Heart left ventricle (tissue), 13 donors: ENCODE data around the gene ADD2.

Source experiments
- CTCF ChIP-seq, 12 donors: fragments of 200-600 bp; sonication (generic) in 4 of 12; IDR thresholded peaks; one replicate each; pipeline versions ENCODE4 v1.5.0 to v1.8.0; 2018 to 2022; ENCODE audit warnings: antibody characterized with exemption in 12 of 12, mild to moderate bottlenecking in 5 of 12
- POLR2A ChIP-seq, 2 donors: fragments of 450-650 bp; IDR thresholded peaks; one replicate each; pipeline ENCODE4 v1.6.1; 2017; ENCODE audit warnings: antibody characterized with exemption in 2 of 2, mild to moderate bottlenecking in 2 of 2, moderate library complexity in 2 of 2
- donor health status: ischemic (EF 13 %, LVEDD 7.1; RV severe dilation, severe dysfunction).
- donor health status: DM: no; HTN: yes; CAD: no.
- donor health status: DM: no; HTN: no; CAD: no.
- donor health status: ischemic (EF 25% LVEDD 6.9; RV normal size, moderate dysfunction).
- donor health status: ischemic (EF 25% LVEDD 5.7; RV mildly dilated, moderate dysfunction).
- donor health status: ischemic (EF 35%, LVEDD 5.7; RV mildly dilated, moderate dysfunction).
- donor health status: nonischemic (EF 11% LVEDD 7.7; RV severe dilation, severe dysfunction).
- donor health status: DM: yes; HTN: yes; CAD: no.
- donor health status: PGD.
- donor health status: ischemic (EF 29% LVEDD 5.4; RV normal size, mild dysfunction).
- donor health status: nonischemic (EF 23%, LVEDD 6.1; RV moderate dilation, normal function).

- TF ChIP-seq CTCF (IDR thresholded peaks at IDR 0.05) = no peak
- no peak for TF ChIP-seq POLR2A (IDR thresholded peaks at IDR 0.05)
Observed at GRCh38 chr2:70627211-70627898, 140.6 kb downstream of the ADD2 start.
